GM18507 (cell line): ENCODE results near the gene MSMP.

Source experiments
- DNase-seq: peaks from one replicate; pipeline ENCODE4 v3.0.0; 2011; ENCODE audit warnings: low read depth; ENCODE audit not compliant: insufficient read length; ENCODE audit errors: extremely low spot score
- FAIRE-seq: peaks from 2 replicates; lab custom pipeline; 2011; peaks lifted over from hg19 to GRCh38; lab: Jason Lieb, UNC

The MSMP gene

GRCh38 chr9:35748858-35749514 lies 5.1 kb downstream of the MSMP start, which contains the start of the genes GBA2 and RGP1:
Gene GBA2 (minus strand): TSS chr9:35749228. CDS start chr9:35748704, 524 bp downstream.
Gene RGP1 (plus strand): TSS chr9:35749287. CDS start chr9:35749756, 469 bp downstream.
- DNase-seq (no peak), FAIRE-seq (peak; percentile 36)

GRCh38 chr9:35748242-35748857 lies 5.7 kb downstream of the MSMP start:
- no peak for DNase-seq
- no peak for FAIRE-seq

- DNase-seq = no peak
- FAIRE-seq = no peak
These were observed 7.5 kb downstream of the MSMP start for GRCh38 chr9:35746583-35746982.

GRCh38 chr9:35745569-35745968 lies 8.5 kb downstream of the MSMP start:
- FAIRE-seq = no peak
- no peak for DNase-seq

- FAIRE-seq (no peak), DNase-seq (no peak)
These were observed 10.1 kb downstream of the MSMP start for GRCh38 chr9:35743880-35744518.

- DNase-seq = no peak
These were observed 10.6 kb downstream of the MSMP start for GRCh38 chr9:35743452-35743851.

GRCh38 chr9:35741740-35742139 lies 12.3 kb downstream of the MSMP start:
- no peak for DNase-seq
- FAIRE-seq = no peak

More at GRCh38 chr9:35743452-35743851, 10.6 kb downstream of the MSMP start:
- no peak for FAIRE-seq

GRCh38 chr9:35740243-35740642 lies 13.8 kb downstream of the MSMP start:
- FAIRE-seq (no peak), DNase-seq (no peak)

GRCh38 chr9:35738924-35739323 lies 15.2 kb downstream of the MSMP start:
- no peak for FAIRE-seq
- DNase-seq = no peak

GRCh38 chr9:35738186-35738585 lies 15.9 kb downstream of the MSMP start:
- DNase-seq = no peak
- no peak for FAIRE-seq

GRCh38 chr9:35737143-35737542 lies 16.9 kb downstream of the MSMP start:
- FAIRE-seq (no peak), DNase-seq (no peak)

GRCh38 chr9:35736201-35736633 lies 17.9 kb downstream of the MSMP start:
- FAIRE-seq = peak; percentile 93

GRCh38 chr9:35734096-35734495 lies 20.0 kb downstream of the MSMP start:
- DNase-seq (no peak), FAIRE-seq (no peak)

More at GRCh38 chr9:35736201-35736633, 17.9 kb downstream of the MSMP start:
- DNase-seq = no peak

- DNase-seq = no peak
- peak; percentile 59 for FAIRE-seq
These were observed 21.1 kb downstream of the MSMP start for GRCh38 chr9:35732800-35733541.

GRCh38 chr9:35732185-35732799 lies 21.8 kb downstream of the MSMP start, which contains the start of the genes CREB3 and TLN1:
Gene CREB3 (plus strand): TSS chr9:35732666. CDS start chr9:35732773, 107 bp downstream.
Gene TLN1 (minus strand): TSS chr9:35732195. CDS start chr9:35725694, 6,501 bp downstream.
- FAIRE-seq (peak; percentile 99), DNase-seq (peak; percentile 89)

GRCh38 chr9:35731415-35732184 lies 22.5 kb downstream of the MSMP start:
- DNase-seq = no peak
- FAIRE-seq = no peak

- DNase-seq = no peak
- FAIRE-seq = no peak
These were observed 23.6 kb downstream of the MSMP start for GRCh38 chr9:35730486-35730854.

- DNase-seq (no peak), FAIRE-seq (peak; percentile 76)
These were observed 24.2 kb downstream of the MSMP start for GRCh38 chr9:35729700-35730485.
